Measurements from ENCODE around the gene HMGN4. TPM values are rescaled to one million over a fixed set of nuclear protein-coding genes. Genes with fewer than 3 reads are reported as not detected.

HMGN4 gene
- total and polyA plus RNA-seq, 9 of the 15 experiments (the other 6 are each of a cell fraction or from before 2014, with no cell fraction given), result 35.4 to 134 (median 94.1) TPM

GRCh38 chr6:26516481-26517427 lies 21.4 kb upstream of the HMGN4 start (continued):
- TF ChIP-seq HES1 (IDR thresholded peaks at IDR 0.05; ENCODE audit: low read depth) (no peak; the same call in 1 of the 2 replicates), TAF9B (IDR thresholded peaks at IDR 0.05; ENCODE audit: partially characterized antibody) (no peak), MYNN (IDR thresholded peaks at IDR 0.05) (no peak), MYNN (CRISPR knock-in tag; IDR thresholded peaks at IDR 0.05) (no peak), TAF15 (IDR thresholded peaks at IDR 0.05; ENCODE audit: low read depth, low read length) (no peak), ZNF318 (IDR thresholded peaks at IDR 0.05; ENCODE audit: borderline replicate concordance in 1 of 2, low read depth in 1 of 2) (no peak), ATF2 (CRISPR knock-in tag; IDR thresholded peaks at IDR 0.05) (no peak), SIN3B (IDR thresholded peaks at IDR 0.05; ENCODE audit: low read depth) (no peak), BCL6 (CRISPR knock-in tag; IDR thresholded peaks at IDR 0.05) (no peak), FOXO4 (CRISPR knock-in tag; IDR thresholded peaks at IDR 0.05) (no peak), CSDE1 (IDR thresholded peaks at IDR 0.05) (no peak), HNRNPUL1 (IDR thresholded peaks at IDR 0.05; ENCODE audit: low read length) (no peak), DACH1 (IDR thresholded peaks at IDR 0.05; ENCODE audit: partially characterized antibody) (peak; percentile 17), SAFB2 (IDR thresholded peaks at IDR 0.05; ENCODE audit: borderline replicate concordance, low read depth, low read length, severe bottlenecking) (no peak)

Data from K562 (cell line).